GM19467 (cell line): ENCODE results near the gene DHFR.
A peak's percentile ranks its signal among the peaks of the same experiment; 100 is the strongest.
"Not testable (repeated sequence)": the region's sequence is repeated elsewhere in the genome, so short reads cannot be mapped to it uniquely, and the experiment has no call there.

ENCODE experiments used
- ATAC-seq: cut with Tn5 transposase; IDR thresholded peaks from one replicate; pipeline ENCODE4 v1.9.1; 2021; ENCODE audit warnings: mild to moderate bottlenecking, moderate library complexity; ENCODE audit not compliant: unreplicated experiment

DHFR gene

GRCh38 chr5:80654391-80655230 lies at the start of gene DHFR, which contains the start of gene MSH3:
TSS of gene DHFR (minus strand) at chr5:80654983. CDS start at chr5:80654489, 494 bp downstream.
TSS of gene MSH3 (plus strand) at chr5:80654652. CDS start at chr5:80654728, 76 bp downstream.
- peak; percentile 33 for ATAC-seq

GRCh38 chr5:80704221-80704620 lies 49.4 kb upstream of the DHFR start:
- ATAC-seq: no peak

- no peak for ATAC-seq
Observed at GRCh38 chr5:80703747-80704146, 49.0 kb upstream of the DHFR start.

- no peak for ATAC-seq
Observed at GRCh38 chr5:80703291-80703690, 48.5 kb upstream of the DHFR start.

GRCh38 chr5:80701597-80701996 lies 46.8 kb upstream of the DHFR start:
- ATAC-seq: no peak

GRCh38 chr5:80698369-80698768 lies 43.6 kb upstream of the DHFR start:
- no peak for ATAC-seq

GRCh38 chr5:80697100-80697499 lies 42.3 kb upstream of the DHFR start:
- no peak for ATAC-seq

- ATAC-seq: no peak
Observed at GRCh38 chr5:80696450-80696849, 41.7 kb upstream of the DHFR start.

- no peak for ATAC-seq
Observed at GRCh38 chr5:80695666-80696065, 40.9 kb upstream of the DHFR start.

- no peak for ATAC-seq
Observed at GRCh38 chr5:80689627-80690026, 34.8 kb upstream of the DHFR start.

- ATAC-seq: no peak
Observed at GRCh38 chr5:80688648-80689420, 34.1 kb upstream of the DHFR start.

- ATAC-seq: no peak
Observed at GRCh38 chr5:80686757-80687156, 32.0 kb upstream of the DHFR start.

GRCh38 chr5:80676706-80677105 lies 21.9 kb upstream of the DHFR start:
- ATAC-seq: no peak

GRCh38 chr5:80672140-80672736 lies 17.5 kb upstream of the DHFR start:
- ATAC-seq: peak; percentile 64

GRCh38 chr5:80668016-80668969 lies 13.5 kb upstream of the DHFR start:
- no peak for ATAC-seq

GRCh38 chr5:80667384-80667783 lies 12.6 kb upstream of the DHFR start:
- no peak for ATAC-seq

GRCh38 chr5:80665057-80665456 lies 10.3 kb upstream of the DHFR start:
- ATAC-seq: no peak

- ATAC-seq: no peak
Observed at GRCh38 chr5:80662108-80662507, 7.3 kb upstream of the DHFR start.

- not testable (repeated sequence) for ATAC-seq
Observed at GRCh38 chr5:80660661-80661060, 5.9 kb upstream of the DHFR start.

- ATAC-seq: no peak
Observed at GRCh38 chr5:80659106-80659505, 4.3 kb upstream of the DHFR start.
